ENCODE results near the gene LEF1.

GRCh38 chr4:108148316-108148715, 20.4 kb downstream of the LEF1 start:
- TF ChIP-seq POLR2A (IDR thresholded peaks at IDR 0.05; ENCODE audit: low read depth, low read length) (no peak), CTCF (IDR thresholded peaks at IDR 0.05; ENCODE audit: extremely low read depth in 1 of 2, insufficient read depth in 1 of 2, low read depth in 1 of 2, low read length in 2 of 2) (no peak), POLR2AphosphoS5 (IDR thresholded peaks at IDR 0.05; ENCODE audit: insufficient read depth, low read depth, low read length) (no peak)

Data from endothelial cell of umbilical vein (primary cell).